ENCODE data around the gene BRICD5. TPM values are rescaled to one million over a fixed set of nuclear protein-coding genes. Genes with fewer than 3 reads are reported as not detected.
"Not testable (repeated sequence)": the region's sequence is repeated elsewhere in the genome, so short reads cannot be mapped to it uniquely, and the experiment has no call there.

Gene BRICD5
- total and polyA plus RNA-seq, 10 donors = 3.5 to 40.2 (median 10.5) TPM

DNA sequence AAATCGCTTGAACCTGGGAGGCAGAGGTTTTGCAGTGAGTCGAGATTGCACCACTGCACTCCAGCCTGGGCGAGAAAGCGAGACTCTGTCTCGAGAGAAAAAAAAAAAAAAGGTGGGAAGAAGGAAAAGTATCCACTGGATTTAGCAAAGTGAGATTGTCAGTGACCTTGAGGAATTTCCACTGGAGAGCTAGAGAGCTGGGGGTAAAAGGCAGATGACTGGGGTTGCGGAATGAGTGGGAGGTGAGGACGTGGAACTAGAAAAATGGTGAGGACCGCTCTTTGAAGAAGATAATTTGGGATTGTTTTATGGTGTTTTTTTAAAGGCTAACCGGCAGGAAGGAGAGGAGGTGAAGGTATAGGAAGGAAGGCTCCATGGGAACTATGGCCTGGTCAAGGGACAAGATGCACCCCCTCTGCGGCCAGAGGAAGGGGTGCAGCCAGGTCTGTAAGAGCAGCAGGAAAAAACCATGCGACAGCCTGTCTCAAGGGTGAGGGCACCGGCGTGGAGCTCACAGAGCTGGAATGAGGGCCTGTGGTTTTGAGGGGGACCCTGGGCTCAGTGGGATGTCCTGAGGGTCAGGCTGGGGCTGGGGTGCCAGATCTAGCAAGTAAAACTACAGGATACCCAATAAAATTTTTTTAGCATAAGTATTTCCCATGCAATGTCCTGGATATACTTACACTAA lies 6.1 kb downstream of the BRICD5 start:
- Histone ChIP-seq H3K4me1 (peaks cover 12 to 39% (median 32%) of the 10 kb centered on the region in 6 donors), H3K27ac (peak overlapping the region; percentile 93 to 99 (median 98)), H3K27me3 (replicated peaks in 1 of 7) (peaks cover 0 to 7% (median 0%) of the 10 kb centered on the region in 7 donors), H3K4me3 (peak overlapping the region; percentile 56 to 82 (median 64)), H3K9me3 (no peaks in the 10 kb centered on the region), H3K36me3 (peaks cover 0 to 31% (median 28%) of the 10 kb centered on the region in 6 donors)
- 76 to 81% (median 78%) methylated on average over 13 of the region's 13 CpGs for WGBS, 5 donors
- no peak for TF ChIP-seq POLR2AphosphoS5 (IDR thresholded peaks at IDR 0.05)
- TF ChIP-seq, protein P1, sequence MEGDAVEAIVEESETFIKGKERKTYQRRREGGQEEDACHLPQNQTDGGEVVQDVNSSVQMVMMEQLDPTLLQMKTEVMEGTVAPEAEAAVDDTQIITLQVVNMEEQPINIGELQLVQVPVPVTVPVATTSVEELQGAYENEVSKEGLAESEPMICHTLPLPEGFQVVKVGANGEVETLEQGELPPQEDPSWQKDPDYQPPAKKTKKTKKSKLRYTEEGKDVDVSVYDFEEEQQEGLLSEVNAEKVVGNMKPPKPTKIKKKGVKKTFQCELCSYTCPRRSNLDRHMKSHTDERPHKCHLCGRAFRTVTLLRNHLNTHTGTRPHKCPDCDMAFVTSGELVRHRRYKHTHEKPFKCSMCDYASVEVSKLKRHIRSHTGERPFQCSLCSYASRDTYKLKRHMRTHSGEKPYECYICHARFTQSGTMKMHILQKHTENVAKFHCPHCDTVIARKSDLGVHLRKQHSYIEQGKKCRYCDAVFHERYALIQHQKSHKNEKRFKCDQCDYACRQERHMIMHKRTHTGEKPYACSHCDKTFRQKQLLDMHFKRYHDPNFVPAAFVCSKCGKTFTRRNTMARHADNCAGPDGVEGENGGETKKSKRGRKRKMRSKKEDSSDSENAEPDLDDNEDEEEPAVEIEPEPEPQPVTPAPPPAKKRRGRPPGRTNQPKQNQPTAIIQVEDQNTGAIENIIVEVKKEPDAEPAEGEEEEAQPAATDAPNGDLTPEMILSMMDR (IDR thresholded peaks at IDR 0.05 in 8 of 11, conservative IDR thresholded peaks at IDR 0.05 in 3 of 11) = no peak
- TF ChIP-seq POLR2A (IDR thresholded peaks at IDR 0.05) = no peak
- intact Hi-C loops (cut with DNase I; ENCODE audit: low total_unique reads) = no loop called here
- no peak for DNase-seq

DNA sequence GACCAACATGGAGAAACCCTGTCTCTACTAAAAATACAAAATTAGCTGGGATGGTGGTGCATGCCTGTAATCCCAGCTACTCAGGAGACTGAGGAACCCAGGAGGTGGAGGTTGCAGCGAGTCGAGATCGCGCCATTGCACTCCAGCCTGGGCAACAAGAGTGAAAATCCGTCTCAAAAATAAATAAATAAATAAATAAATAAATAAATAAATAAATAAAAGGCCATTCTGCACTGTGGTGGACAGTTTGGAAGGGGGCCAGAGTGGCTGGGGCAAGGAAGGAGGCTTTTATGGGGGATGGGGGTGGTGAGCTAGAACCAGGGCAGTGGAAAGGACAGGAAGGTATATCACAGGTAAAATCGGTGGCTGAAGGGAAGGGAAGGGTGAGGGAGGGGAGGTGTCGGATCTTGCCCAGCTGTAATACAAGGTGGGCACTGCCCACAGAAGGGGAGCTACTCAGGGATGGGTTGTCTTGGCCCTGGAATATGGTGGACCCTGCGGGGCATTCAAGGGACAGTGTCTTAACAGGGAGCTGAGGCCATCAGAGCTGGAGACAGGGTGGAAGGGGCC lies 7.5 kb downstream of the BRICD5 start:
- peaks cover 0 to 20% (median 4%) of the 10 kb centered on the region in 7 donors for H3K27me3 ChIP-seq (replicated peaks in 1 of 7)
- H3K9me3 ChIP-seq; H3K4me3 ChIP-seq; intact Hi-C loops (cut with DNase I; ENCODE audit: low total_unique reads); DNase-seq; H3K27ac ChIP-seq: not testable (repeated sequence)
- H3K4me1 ChIP-seq = peaks cover 12 to 37% (median 32%) of the 10 kb centered on the region in 6 donors
- WGBS, 5 donors = 92 to 97% (median 94%) methylated on average over 8 of the region's 8 CpGs
- H3K36me3 ChIP-seq = peaks cover 0 to 18% (median 15%) of the 10 kb centered on the region in 6 donors

DNA sequence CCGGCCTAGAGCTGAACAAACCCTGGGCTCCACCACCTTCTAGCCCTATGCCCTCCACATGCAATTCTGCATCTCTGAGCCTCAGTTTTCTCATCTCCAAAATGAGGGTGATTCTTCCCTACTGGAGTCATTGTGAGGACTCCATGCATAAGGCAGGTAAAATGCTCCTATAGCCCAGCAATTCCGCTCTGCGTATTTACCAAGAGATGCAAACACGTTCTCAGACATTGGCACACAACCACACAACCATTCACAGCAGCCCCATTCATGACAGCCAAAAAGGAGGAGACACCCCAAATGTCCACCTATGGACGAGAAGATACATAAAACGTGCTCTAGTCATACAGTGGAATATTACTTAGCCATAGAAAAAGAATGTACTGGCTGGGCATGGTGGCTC lies 10.3 kb downstream of the BRICD5 start:
- H3K4me3 ChIP-seq = no peak overlapping the region
- TF ChIP-seq POLR2AphosphoS5 (IDR thresholded peaks at IDR 0.05) (no peak), POLR2A (IDR thresholded peaks at IDR 0.05) (no peak)
- TF ChIP-seq, protein P1 (IDR thresholded peaks at IDR 0.05 in 8 of 11, conservative IDR thresholded peaks at IDR 0.05 in 3 of 11) = no peak
- peaks cover 5 to 47% (median 26%) of the 10 kb centered on the region in 7 donors for H3K27me3 ChIP-seq (replicated peaks in 1 of 7)
- no peaks in the 10 kb centered on the region for H3K36me3 ChIP-seq
- WGBS, 5 donors = 79 to 88% (median 85%) methylated on average over 6 of the region's 6 CpGs
- no peak overlapping the region for H3K27ac ChIP-seq
- no peaks in the 10 kb centered on the region for H3K9me3 ChIP-seq
- H3K4me1 ChIP-seq = peaks cover 11 to 26% (median 21%) of the 10 kb centered on the region in 6 donors
- intact Hi-C loops (cut with DNase I; ENCODE audit: low total_unique reads) = no loop called here
- DNase-seq = no peak

DNA sequence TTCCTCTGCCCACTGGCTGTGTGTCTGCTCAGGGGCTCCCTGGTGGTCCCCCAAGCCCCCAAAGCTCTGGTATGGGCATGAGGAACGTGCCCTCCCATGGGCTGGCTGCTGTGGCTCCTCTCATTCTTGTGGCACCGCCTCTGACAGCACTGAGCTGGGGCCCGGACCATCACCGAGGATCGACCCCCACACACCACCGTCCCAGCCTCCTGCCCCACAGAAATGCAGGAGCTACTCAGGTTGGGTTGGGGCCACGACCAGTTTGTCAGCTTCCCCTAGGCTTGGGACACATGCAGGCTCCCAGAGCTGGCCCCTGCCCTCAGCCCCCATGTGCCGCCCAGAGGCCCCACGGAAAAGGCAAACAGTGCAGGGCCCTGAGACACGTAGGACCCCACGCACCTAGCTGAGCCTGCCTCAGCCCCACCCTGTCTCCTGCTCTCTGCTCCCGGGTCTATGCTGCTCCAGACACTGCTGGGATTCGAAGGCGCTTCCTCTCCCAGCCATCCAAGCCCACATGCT lies 11.0 kb downstream of the BRICD5 start:
- no peaks in the 10 kb centered on the region for H3K9me3 ChIP-seq
- H3K4me1 ChIP-seq = peaks cover 11 to 28% (median 22%) of the 10 kb centered on the region in 6 donors
- intact Hi-C loops (cut with DNase I; ENCODE audit: low total_unique reads) = no loop called here
- H3K27me3 ChIP-seq (replicated peaks in 1 of 7) = peaks cover 9 to 53% (median 31%) of the 10 kb centered on the region in 7 donors
- no peak for DNase-seq
- H3K36me3 ChIP-seq = no peaks in the 10 kb centered on the region
- WGBS, 5 donors = 71 to 79% (median 77%) methylated on average over 4 to 14 of the region's 14 CpGs
- H3K27ac ChIP-seq = no peak overlapping the region
- H3K4me3 ChIP-seq = no peak overlapping the region
- TF ChIP-seq POLR2AphosphoS5 (IDR thresholded peaks at IDR 0.05) (no peak), POLR2A (IDR thresholded peaks at IDR 0.05) (no peak)
- TF ChIP-seq, protein P1 (IDR thresholded peaks at IDR 0.05 in 8 of 11, conservative IDR thresholded peaks at IDR 0.05 in 3 of 11) = no peak
